HEK293 (cell line): ENCODE results near the gene BACH2.

Experiments used
- HOXA7 ChIP-seq: sonication (generic); formaldehyde crosslinking; IDR thresholded peaks from 2 replicates; pipeline ENCODE4 v1.8.1; 2022; ENCODE audit warnings: missing genetic modification reagents, borderline replicate concordance
- ZNF138 ChIP-seq: fragments of 450-650 bp; formaldehyde crosslinking; IDR thresholded peaks from 2 replicates; pipeline ENCODE4 v1.5.1; 2016; ENCODE audit warnings: missing biosample characterization, missing genetic modification characterization, borderline replicate concordance
- ZNF174 ChIP-seq: fragments of 450-650 bp; formaldehyde crosslinking; IDR thresholded peaks from 2 replicates; pipeline ENCODE4 v1.5.0; 2017; ENCODE audit warnings: missing biosample characterization, mild to moderate bottlenecking, missing genetic modification characterization
- ZNF280D ChIP-seq: fragments of 450-650 bp; formaldehyde crosslinking; IDR thresholded peaks from 2 replicates; pipeline ENCODE4 v1.5.1; 2016; ENCODE audit warnings: missing biosample characterization, missing genetic modification characterization
- ZNF335 ChIP-seq: fragments of 450-650 bp; formaldehyde crosslinking; conservative IDR thresholded peaks from 2 replicates; pipeline ENCODE4 v1.5.1; 2016; ENCODE audit warnings: missing biosample characterization, missing genetic modification characterization
- ZNF416 ChIP-seq: fragments of 450-650 bp; formaldehyde crosslinking; IDR thresholded peaks from 2 replicates; pipeline ENCODE4 v1.5.1; 2016; ENCODE audit warnings: missing biosample characterization, missing genetic modification characterization
- TF ChIP-seq, protein P1 (sequence below): fragments of 450-650 bp; formaldehyde crosslinking; IDR thresholded peaks from 2 replicates; pipeline ENCODE4 v1.5.1; 2016; ENCODE audit warnings: missing biosample characterization, missing genetic modification characterization

DNA sequence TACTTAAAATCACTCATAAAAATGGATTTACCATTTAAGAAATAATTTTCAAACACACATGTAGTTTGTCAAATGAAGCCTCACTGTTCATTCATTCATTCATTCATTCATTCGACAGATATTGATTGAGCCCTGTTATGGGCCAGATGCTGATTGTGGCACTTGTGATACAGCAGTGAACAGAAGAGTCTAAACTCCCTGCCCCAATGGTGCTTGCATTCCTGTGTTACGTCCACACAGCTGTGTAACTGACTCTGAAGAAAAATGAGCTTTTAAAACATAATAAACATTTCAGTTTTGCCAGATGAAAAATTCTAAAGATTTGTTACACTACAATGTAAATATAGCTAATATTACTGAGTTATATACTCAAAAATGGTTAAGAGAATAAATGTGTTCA is 46.2 kb downstream of the BACH2 start:
- TF ChIP-seq, protein P1, sequence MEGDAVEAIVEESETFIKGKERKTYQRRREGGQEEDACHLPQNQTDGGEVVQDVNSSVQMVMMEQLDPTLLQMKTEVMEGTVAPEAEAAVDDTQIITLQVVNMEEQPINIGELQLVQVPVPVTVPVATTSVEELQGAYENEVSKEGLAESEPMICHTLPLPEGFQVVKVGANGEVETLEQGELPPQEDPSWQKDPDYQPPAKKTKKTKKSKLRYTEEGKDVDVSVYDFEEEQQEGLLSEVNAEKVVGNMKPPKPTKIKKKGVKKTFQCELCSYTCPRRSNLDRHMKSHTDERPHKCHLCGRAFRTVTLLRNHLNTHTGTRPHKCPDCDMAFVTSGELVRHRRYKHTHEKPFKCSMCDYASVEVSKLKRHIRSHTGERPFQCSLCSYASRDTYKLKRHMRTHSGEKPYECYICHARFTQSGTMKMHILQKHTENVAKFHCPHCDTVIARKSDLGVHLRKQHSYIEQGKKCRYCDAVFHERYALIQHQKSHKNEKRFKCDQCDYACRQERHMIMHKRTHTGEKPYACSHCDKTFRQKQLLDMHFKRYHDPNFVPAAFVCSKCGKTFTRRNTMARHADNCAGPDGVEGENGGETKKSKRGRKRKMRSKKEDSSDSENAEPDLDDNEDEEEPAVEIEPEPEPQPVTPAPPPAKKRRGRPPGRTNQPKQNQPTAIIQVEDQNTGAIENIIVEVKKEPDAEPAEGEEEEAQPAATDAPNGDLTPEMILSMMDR (tag by site-specific recombination) = no peak
- TF ChIP-seq ZNF138 (tag by site-specific recombination) (no peak), ZNF335 (no peak), ZNF174 (tag by site-specific recombination) (no peak), ZNF416 (tag by site-specific recombination) (no peak), HOXA7 (no peak), ZNF280D (tag by site-specific recombination) (no peak)
